Fibroblast of mammary gland (primary cell): ENCODE data around the gene GPR176.

ENCODE experiments used
- DNase-seq: peaks from one replicate; pipeline ENCODE4 v3.0.0-alpha.2; 2010; ENCODE audit warnings: low read depth
- H3K4me3 ChIP-seq: 2 replicates; pipeline ENCODE4 v1.5.1; 2011; ENCODE audit warnings: low read depth, mild to moderate bottlenecking, low read length, moderate library complexity; ENCODE audit not compliant: control insufficient read depth
- TF ChIP-seq, protein P1 (sequence below): conservative IDR thresholded peaks from 2 replicates; pipeline ENCODE4 v1.5.1; 2011; ENCODE audit warnings: low read depth, low read length, inconsistent platforms; ENCODE audit not compliant: control insufficient read depth, insufficient read depth

Gene GPR176

GRCh38 chr15:39782441-39783138 is 137.5 kb downstream of the GPR176 start, which contains the start of gene FSIP1:
TSS of gene FSIP1 (minus strand) at chr15:39782841. CDS start at chr15:39776524, 6,317 bp downstream.
- peak; percentile 95 for DNase-seq
- TF ChIP-seq, protein P1, sequence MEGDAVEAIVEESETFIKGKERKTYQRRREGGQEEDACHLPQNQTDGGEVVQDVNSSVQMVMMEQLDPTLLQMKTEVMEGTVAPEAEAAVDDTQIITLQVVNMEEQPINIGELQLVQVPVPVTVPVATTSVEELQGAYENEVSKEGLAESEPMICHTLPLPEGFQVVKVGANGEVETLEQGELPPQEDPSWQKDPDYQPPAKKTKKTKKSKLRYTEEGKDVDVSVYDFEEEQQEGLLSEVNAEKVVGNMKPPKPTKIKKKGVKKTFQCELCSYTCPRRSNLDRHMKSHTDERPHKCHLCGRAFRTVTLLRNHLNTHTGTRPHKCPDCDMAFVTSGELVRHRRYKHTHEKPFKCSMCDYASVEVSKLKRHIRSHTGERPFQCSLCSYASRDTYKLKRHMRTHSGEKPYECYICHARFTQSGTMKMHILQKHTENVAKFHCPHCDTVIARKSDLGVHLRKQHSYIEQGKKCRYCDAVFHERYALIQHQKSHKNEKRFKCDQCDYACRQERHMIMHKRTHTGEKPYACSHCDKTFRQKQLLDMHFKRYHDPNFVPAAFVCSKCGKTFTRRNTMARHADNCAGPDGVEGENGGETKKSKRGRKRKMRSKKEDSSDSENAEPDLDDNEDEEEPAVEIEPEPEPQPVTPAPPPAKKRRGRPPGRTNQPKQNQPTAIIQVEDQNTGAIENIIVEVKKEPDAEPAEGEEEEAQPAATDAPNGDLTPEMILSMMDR: no peak

GRCh38 chr15:39781967-39782302 is 138.1 kb downstream of the GPR176 start:
- peak overlapping the region; percentile 51 for H3K4me3 ChIP-seq
- no peak for DNase-seq
- TF ChIP-seq, protein P1: no peak

More at GRCh38 chr15:39782441-39783138, 137.5 kb downstream of the GPR176 start, which contains the start of gene FSIP1:
- H3K4me3 ChIP-seq: peak within 1 kb of the TSS; percentile 87

DNA sequence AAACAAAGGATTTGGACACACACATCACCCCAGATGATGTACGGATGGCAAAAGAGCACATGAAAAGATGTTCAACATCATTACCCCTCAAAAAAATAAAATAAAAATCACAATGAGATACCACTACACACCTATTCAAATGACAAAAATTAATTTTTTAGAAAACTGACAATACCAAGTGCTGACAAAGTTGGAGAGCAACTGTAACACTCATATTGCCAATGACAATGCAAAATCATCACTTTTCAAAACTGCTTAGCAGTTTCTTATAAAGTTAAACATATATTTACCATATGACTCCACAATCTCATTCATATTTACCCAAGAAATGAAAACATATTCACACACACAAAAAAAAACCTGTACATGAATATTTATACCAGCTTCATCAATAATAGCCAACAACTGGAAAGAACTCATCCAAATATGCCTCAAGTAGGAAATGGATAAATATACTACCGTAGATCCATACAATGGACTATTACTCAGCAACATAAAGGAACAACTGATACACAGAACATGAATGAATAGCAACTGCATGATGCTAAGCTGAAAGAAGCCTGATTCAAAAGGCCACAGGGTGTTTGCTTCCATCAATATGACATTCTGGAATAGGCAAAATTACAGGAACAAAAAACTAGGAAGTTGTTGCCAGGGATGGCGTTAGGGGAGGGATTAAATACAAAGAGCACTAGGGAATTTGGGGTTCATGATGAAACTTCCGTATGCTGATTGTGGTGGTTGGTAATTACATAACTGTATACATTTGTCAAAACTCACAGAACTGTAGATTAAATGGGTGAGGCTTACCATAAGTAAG is 138.7 kb downstream of the GPR176 start:
- no peak overlapping the region for H3K4me3 ChIP-seq
- TF ChIP-seq, protein P1: no peak
- DNase-seq: no peak

- TF ChIP-seq, protein P1: no peak
- H3K4me3 ChIP-seq: no peak overlapping the region
- no peak for DNase-seq
Observed at GRCh38 chr15:39778021-39778420, 142.0 kb downstream of the GPR176 start.

DNA sequence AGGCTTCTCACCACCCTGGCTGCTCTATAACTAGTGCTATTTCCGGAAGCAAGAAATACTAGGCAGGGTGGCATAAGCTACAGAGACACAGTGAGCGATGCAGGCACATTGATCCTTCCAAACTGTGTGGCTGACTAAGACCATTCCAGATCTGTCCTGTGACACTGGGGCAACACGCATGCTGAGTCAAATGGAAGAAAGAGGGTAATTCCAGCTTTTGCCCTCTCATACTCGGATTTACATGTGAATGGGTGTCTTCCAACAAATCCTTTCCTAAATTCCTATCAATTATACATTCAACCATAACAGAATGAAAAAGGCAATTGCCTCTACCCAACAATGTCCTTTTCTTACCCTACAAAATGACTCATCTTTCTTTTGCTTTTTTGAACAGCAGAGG is 142.6 kb downstream of the GPR176 start:
- H3K4me3 ChIP-seq: no peak overlapping the region
- TF ChIP-seq, protein P1: no peak
- no peak for DNase-seq

GRCh38 chr15:39776068-39776467 is 144.0 kb downstream of the GPR176 start:
- no peak for DNase-seq
- no peak overlapping the region for H3K4me3 ChIP-seq
- TF ChIP-seq, protein P1: no peak
